AML-193 (cell line): ENCODE measurements around the gene HSPB9.
"Not testable (repeated sequence)": the region's sequence is repeated elsewhere in the genome, so short reads cannot be mapped to it uniquely, and the experiment has no call there.

Experiments used
- DNase-seq, 2 experiments: peaks; one replicate each; lab custom pipeline; 2025; lab: John Stamatoyannopoulos, UW

The HSPB9 gene

GRCh38 chr17:42120161-42120769, 2.3 kb upstream of the HSPB9 start:
- no peak for DNase-seq

GRCh38 chr17:42120770-42121769, 1.5 kb upstream of the HSPB9 start, which contains the start of gene KAT2A:
KAT2A (minus strand) TSS chr17:42121367; CDS start chr17:42121304, 63 bp downstream.
- peak; percentile 79 for DNase-seq

DNA sequence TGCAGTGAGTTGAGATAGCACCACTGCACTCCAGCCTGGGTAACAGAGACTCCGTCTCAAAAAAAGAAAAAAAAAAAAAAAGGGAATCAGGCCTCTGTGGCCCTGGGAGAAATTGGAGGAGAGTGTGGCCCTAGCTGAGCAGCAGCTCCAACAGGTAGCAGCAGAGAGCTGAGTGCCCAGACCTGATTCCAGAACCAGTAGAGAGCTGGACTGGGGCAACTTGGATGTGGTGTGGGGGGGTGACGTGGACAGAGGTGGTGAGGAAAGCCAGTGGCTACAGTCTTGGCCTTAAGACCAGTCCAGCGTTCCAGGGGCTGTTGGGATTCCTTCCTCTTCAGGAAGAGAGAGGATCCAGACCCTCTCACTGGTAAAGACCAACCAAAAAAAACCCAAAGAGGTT, 1.7 kb downstream of the HSPB9 start:
- DNase-seq = no peak

- no peak for DNase-seq
These were observed 3.0 kb downstream of the HSPB9 start for GRCh38 chr17:42125565-42125964.

GRCh38 chr17:42126836-42127235, 4.2 kb downstream of the HSPB9 start:
- DNase-seq = no peak

GRCh38 chr17:42127414-42127813, 4.8 kb downstream of the HSPB9 start:
- DNase-seq = no peak

DNA sequence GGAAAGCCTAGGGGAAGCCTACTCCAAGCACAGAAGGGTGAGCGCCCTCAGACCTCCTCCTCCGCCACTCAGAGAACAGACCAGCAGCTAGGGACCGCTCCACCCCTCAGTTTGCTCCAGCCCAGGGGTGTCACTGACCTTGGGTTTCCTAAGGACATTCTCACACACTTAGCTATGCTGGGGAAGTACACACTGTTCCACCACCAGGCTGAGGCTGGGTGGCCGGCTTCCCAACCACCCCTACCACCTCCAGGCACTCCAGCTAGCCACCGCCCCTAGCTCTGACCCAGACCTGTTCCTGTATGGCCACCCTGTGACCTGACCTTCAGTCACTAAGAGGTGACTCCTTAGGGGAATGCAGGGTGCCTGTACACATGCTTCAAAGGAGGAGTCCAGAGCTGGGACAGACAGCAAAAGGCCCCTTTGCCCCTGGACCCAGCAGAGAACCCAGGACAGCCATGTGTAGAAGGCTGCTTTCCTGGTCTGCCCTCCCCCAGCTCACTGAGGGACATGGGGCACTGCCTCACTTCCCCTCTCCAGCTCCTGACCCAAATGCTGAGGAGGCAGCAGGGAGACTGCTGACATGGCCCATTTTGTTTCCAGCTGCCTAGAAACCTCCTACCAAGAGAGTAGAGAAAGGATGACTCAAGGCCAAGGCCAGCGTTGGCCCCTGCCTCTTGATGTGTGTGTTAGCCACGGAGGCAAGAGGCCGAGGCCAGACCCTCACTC, 6.7 kb downstream of the HSPB9 start:
- DNase-seq = no peak

DNA sequence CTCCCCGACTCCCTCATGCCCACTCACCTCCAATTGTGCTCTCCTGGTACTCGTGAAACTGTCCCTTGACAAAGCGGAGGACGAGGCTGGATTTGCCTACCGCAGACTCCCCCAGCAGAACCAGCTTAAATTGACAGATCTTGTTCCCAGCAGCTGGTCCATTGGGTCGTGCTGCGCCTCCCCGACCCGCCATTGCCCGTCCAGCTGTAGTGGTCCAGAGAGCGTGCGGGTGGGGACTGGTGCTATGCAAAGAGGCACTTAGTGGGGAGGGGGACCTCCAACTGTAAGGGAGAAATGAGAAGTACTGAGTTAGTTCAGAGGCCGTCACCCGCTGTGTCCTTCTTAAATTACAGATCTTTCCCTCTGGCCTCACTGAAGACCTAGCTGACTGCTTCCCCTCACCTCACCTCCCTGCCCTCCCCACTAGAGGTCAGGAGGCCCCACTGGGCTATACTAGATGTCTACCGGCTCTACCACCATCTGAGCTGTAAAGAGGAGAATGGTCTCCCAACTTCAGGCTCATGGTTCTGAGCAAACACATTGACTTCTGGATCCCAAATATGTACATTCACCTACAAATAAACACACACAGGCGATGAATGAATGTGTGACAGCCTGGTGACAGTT, 7.8 kb downstream of the HSPB9 start:
- no peak for DNase-seq

DNA sequence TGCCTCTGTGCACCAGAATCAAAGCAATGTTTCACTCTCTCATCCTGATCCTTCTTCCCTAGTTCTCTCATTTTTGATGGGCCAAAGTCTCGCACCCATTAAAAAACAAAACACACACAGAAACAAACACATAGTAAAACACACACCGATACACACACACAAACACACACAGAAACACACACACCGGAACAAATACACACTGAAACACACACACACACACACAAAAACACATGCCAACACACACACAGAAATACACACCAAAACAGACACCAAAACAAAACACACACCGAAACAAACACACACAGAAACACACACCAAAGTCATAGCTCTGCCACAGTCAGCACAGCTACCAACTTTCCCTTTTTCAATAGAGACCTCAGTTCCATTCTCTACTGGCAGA, 8.6 kb downstream of the HSPB9 start:
- DNase-seq = no peak

DNA sequence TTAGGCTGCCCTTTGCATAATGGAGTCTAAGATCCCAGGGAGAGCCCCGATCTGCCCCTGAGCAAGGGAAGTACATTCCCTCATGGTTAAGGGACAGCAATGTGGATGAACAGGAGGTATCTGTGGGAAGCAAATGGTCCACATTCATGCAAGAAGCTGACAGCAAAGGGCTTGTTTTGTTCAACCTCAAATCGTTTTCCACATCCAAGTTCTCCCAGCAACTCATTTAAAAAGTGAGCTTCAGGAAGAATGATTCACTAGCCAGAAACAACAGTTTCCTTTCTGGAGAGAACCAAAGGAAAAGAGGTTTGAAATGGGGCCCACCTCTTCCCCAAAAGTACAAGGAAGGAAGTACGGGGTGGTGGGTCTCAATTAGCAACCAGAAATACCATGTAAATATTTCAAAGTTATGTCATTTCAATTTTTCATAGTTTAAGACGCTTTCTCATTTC, 9.4 kb downstream of the HSPB9 start:
- peak; percentile 21 to 41 for DNase-seq

GRCh38 chr17:42132941-42133340, 10.3 kb downstream of the HSPB9 start:
- DNase-seq = peak; percentile 69 to 81

DNA sequence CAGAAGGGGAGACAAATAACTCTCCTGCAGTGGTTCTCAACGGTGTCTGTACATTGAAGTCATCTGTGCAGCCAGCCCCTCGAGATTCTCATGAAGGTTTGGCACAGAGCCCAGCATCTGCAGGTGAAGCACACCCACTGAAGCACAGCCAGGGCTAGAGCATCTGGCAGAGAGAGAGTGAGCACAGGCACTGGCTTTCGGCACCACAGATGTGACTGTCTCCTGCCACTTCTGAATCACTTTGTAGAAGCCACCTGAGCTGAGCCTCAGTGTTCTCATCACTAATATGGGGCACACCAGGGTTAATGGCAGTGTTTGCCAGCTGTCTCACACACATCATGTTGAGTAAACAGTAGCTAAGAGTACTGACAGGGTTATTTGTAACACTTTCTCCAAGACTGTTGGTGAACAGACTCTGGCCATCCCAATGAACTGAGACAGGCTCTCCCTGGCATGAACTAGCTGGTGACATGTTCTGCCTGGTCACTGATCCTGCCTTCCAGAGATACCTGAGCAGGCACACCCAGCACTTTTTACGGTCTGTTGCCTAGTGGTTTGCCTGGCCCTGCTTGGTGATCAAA, 10.9 kb downstream of the HSPB9 start:
- no peak for DNase-seq

DNA sequence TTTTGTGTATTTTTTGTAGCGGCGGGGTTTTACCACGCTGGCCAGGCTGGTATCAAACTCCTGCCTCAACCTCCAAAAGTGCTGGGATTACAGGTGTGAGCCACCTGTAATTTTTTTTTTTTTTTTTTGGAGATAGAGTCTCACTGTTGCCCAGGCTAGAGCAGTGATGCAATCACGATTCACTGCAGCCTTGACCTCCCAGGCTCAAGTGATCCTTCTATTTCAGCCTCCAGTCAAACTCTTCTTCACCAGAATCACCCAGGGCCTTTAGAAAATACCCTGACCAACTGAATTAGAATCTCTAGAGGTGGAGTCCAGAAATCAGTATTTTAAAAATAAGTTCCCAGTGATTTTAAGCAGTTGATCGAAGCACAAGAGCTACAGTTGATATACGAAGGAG, 12.5 kb downstream of the HSPB9 start:
- DNase-seq = no peak

DNA sequence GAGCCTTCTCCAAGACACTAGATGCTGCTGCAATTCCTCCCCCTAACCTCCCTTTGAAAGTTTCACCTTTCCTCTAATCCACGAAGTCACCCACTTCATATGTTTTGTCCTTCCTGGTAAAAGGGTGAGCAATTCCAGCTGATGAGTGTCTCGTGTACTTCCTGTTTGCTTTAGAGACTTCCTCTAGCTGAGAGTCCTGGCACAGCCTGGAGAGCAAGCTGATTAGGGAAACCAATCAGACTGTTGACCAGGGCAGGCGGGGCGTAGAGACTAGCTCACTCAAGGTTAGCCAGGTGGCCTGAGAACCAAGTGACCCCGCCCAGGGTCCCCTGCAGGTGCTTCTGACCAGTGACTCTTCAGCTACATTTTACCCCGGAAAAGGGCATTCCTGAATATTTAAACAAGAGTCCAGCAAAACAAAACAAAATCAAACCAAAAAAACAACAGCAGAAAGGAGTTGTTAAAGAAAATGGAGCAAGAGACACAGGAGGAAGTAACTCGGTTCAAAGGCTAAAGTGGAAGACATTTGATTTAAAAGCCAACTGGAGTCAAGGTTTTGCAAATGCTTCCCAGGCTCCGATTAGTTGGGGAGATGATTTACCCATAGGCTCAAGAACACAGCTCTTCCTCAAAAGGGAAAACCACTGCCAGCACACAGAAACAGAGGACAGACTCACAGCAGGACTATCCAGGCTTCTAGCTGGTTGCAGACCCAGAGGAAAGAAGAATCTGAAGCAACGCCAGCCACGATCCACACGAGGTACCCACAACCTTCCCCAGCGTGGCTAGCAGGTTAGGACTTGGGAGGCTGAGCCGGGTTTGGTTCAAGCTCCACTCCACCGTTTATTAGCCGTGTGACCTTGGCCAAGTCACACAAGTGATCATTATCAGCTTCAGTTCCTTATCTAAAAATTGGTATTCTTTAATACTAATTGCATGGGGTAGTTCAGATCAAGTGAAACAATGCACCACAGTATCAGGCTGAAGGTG, 13.4 kb downstream of the HSPB9 start:
- peak; percentile 46 to 50 for DNase-seq

DNA sequence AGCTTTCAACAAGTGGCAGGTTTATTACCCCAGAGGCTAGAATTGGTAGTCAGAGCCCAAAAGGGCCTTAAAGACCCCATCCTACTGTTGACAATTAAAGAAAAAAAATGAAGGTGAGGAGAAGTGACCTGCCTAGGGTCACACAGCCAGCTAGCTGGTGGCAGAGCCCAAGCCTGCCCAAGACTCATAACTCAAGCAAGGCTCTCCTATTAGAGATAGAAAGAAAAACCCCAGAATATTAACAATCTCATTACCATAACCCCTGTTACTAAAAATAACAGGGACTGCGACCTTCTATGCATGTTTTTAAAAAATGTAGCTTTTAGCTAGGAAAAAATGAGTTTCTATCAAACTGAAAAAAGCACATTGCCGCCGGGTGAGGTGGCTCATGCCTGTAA, 14.0 kb downstream of the HSPB9 start:
- DNase-seq = no peak

- no peak for DNase-seq
These were observed 16.3 kb downstream of the HSPB9 start for GRCh38 chr17:42138749-42139492.

GRCh38 chr17:42140690-42141089, 18.1 kb downstream of the HSPB9 start:
- not testable (repeated sequence) for DNase-seq

GRCh38 chr17:42141382-42141781, 18.8 kb downstream of the HSPB9 start:
- no peak for DNase-seq

- no peak for DNase-seq
These were observed 19.8 kb downstream of the HSPB9 start for GRCh38 chr17:42142371-42142896.
